NCI-H460 (cell line): Measurements from ENCODE around the gene C6orf58. TPM values are rescaled to one million over a fixed set of nuclear protein-coding genes. Genes with fewer than 3 reads are reported as not detected.

Experiments
- DNase-seq: peaks from one replicate; pipeline ENCODE4 v3.0.0-alpha.2; 2016; ENCODE audit warnings: low read depth; ENCODE audit errors: extremely low read depth
- polyA plus RNA-seq: library from polyadenylated mRNA; depleted of rRNA; stranded (reverse); fragments of >200 nt; gene quantifications from 2 replicates; pipeline ENCODE4 v1.2.3, GENCODE V29; 2014; cell fraction: nucleus; rRNA removed
- total RNA-seq: library from RNA; depleted of rRNA; stranded (reverse); fragments of >200 nt; shearing (Covaris generic); gene quantifications from 2 replicates; pipeline ENCODE4 v1.2.3, GENCODE V29; 2014; rRNA removed

Gene C6orf58
- total RNA-seq: not detected in 2 replicates
- not detected in 2 replicates for polyA plus RNA-seq

DNA sequence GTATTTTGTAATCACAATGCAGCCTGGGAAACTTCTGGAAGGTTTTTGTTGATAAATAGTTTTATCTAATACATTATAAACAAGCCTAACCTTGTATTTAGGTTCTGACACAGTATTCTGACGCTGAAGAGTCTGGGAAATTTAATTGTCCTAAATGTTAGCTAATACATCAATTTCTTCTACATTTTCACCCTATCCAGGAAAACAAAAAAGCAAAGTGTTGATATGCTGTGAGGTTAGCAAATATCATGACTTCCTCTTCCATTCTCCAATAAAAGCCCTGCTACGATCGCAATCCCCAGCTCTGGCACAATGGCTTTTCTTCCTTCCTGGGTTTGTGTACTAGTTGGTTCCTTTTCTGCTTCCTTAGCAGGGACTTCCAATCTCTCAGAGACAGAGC lies at the start of gene C6orf58:
Gene C6orf58, plus strand, starts transcription at position 301 of the 400 bp plus-strand sequence. Its CDS starts 12 bp downstream, at position 313.
- no peak for DNase-seq

DNA sequence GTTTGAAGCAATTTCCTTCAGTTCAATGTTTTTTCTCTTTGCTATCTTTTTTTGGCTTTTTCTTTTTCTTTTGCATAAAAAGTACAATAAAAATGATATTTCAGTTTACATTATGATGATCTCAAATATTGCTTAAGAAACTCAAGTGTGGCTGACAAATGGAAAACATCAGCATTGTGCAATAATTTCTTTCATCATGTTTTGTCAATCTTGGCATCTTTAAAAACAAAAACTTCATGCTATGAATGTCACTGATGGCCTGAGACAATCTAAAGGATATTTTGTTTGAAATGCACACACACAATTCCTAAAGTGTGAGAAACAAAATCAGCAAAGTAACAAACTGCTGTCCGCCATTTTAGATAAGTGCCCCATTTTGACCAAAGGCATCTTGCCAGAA lies 44.0 kb upstream of the C6orf58 start:
- no peak for DNase-seq

DNA sequence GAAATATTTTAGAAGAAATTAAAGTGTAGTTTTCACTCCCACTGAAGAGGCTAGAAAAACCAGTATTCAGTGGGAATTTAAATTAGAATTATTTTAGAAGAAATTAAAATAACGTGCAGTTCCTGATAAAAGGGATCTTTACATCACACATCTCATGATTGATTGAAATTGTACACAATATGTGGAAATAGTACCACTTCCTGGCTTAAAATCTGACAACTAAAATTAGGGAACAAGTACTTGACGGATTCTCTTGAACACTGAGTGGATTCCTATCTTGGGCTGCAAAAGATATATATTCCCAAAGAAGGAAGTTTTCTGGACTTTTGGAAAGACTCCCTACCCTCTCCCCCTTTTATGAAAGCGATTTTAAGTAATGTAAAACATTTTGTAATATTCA lies 43.2 kb upstream of the C6orf58 start:
- no peak for DNase-seq

DNA sequence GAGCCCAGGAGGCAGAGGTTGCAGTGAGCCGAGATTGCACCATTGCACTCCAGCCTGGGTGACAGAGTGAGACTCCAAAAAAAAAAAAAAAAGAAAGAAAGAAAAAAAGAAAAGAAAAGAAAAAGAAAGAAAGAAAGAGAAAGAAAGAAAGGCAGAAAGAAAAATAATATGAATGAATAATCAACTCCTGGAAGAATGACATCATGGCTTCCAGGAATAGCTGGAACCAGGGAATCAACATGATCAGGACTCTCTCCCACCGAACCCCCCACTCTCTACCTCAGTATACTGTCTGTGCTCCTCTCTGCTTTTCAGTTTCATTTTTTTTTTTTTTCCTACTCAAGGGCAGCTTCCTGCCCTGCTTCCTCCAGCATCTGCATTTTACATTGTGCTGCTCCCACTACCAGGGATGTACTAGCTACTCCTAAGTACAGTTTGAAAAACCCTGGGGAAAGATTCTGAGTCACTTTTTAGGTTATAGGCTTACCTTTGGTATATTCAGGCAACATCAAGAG lies 38.2 kb upstream of the C6orf58 start:
- DNase-seq: no peak

DNA sequence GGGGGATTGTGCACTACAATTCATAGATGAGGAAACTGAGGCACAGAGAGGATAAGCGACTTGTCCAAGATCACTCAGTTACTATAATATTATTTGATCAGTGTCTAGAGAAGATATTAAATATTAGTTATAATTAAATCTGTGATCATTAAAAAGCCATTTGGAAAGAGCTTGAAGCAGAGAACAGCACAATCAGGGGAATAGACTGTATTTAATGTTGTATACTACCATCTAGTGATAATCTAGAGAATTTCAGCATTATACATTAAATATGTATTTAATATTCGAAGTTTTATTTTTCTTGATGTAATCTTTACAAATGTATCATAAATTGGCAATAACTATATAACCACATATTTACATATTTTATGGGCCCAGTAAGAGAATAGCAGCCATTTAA lies 37.7 kb upstream of the C6orf58 start:
- peak; percentile 14 for DNase-seq

DNA sequence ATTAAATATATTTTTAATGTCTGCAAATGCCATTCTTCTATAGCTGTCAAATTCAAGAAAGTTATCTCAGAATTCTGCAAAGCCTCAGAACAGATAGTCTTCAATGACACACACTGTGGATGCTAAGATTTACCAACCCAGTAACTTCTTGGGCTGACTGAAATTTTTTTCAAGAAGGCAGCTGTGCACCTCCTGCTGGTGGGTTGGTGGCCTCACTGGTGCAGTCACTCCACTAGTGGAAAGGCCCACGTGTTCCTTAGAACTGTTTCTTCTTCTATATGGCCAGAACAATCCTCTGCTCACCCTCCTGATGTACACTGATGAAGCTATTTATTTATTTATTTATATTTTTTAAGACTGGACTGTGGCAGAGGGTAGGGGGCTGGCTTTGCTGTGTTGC lies 29.8 kb upstream of the C6orf58 start:
- no peak for DNase-seq

DNA sequence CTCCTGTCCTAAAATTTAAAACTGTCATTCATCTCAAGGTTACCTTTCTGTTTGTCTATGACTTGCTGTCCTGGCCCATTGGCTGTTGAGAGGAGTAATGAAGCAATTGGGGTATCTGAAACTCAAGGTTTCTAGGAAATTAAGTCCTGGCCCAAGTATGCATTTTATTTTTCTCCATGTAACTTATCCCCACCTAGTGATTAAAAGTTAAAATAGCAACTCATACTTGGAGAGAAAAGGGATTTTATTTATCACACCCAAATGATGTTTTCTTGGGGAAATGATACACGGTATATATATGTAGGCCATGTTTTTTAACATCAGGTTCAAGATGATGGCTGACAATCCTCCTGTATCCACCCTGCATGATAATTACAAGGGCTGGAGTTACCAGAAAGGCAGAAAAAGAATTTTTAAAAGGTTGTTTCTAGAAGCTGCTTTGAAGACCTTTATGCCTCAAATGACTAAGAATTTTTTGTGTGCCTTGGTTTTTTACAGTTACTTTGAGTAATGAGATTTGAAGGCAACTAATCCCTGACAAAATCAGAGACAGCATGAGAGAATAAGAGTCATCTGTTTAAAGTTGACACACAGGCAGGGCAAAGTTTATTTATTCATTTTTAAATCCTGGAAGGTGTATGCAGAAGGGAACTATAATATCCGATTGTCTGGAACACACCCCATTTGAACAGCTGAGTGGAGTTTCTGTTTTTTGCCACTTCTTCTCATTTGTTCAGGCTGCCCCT lies 28.9 kb upstream of the C6orf58 start:
- DNase-seq: no peak

DNA sequence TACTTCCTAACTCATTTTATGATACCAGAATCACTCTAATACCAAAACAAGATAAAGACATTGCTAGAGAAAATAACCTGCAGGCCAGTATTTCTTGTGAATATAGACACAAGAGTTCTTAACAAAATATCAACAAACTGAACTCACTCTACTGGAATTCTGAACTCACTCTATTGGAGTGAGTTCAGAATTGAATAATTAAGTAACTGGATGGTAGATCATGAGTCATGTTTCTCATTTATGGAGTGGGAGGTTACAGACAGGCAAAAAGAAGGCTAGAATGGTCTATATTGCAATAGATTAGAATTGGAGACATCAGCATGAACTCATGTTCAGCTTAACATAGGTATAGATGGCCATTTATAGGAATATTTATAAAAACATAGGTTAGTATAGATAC lies 26.6 kb upstream of the C6orf58 start:
- no peak for DNase-seq

DNA sequence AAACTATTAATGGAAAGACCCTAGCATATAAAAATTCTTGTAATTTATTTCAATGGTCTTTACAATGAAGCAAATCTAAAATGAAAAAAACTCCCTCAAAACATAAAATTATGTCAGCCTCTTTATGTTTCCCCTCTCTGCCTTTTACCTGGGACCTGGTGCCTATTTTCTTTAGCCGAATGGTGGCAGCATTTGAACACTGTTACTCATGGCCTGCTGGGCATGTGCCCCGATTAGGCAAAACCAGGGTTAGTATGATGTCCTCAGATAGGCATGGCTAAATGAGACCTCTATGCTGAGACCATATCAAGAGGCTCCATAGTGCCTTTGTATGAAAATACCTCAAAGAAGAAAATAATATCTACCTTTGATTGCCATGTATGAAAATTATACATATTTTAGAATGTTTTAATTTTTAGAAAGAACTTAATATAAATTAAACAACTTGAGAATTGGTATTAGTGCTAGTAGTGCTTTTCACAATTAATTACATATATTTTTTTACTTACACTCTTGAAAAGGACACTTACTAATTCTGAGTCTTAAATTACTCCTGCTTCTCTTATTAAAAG lies 22.5 kb upstream of the C6orf58 start:
- peak; percentile 39 for DNase-seq

DNA sequence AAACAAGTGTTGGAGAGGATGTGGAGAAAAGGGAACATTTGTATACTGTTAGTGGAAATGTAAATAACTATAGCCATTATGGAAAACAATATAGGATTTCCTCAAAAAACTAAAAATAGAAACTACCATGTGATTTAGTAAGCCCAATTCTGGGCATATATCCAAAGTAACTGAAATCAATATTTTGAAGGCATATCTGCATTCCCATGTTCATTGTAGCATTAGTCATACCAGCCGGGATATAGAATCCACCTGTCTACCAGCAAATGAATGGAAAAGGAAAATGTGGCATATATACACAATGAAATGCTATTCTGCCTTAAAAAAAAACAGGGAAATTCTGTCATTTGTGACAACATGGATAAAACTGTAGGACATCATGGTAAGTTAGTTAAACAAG lies 15.3 kb upstream of the C6orf58 start:
- DNase-seq: no peak

DNA sequence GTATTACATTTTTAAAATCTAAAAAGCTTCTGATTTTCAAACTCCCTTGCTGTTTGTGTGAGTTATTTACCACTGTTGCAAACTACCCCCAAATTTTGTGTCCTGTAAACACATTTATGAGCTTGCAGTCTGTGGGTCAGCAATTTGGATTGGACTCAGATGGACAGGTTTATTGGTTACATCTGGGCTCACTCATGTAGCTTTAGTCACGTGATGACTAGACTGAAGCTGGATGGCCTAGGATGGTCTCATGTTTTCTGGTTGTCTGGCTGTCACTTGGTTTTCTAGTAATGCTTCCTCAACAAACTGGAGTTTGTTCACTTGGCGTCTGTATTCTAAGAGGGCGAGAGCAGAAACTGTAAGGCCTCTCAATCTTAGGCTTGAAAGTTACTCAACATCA lies 12.2 kb upstream of the C6orf58 start:
- DNase-seq: no peak

DNA sequence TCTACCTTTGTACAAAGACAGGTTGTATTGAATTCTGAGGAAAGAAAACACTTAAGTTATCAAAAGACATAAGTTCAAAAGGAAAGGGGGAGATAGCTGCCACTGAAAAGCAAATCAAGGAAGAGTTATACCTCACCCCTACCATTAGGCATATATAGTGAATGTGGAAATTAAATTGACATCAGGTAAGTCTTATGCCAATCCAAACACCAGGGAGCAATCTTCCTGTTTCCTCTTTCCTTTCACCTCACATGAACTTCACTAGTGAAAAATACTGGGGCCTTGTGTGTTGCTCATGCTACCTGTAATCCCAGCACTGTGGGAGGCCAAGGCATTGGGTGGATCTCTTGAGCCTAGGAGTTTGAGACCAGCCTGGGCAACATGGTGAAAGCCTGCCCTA lies 10.9 kb upstream of the C6orf58 start:
- no peak for DNase-seq

DNA sequence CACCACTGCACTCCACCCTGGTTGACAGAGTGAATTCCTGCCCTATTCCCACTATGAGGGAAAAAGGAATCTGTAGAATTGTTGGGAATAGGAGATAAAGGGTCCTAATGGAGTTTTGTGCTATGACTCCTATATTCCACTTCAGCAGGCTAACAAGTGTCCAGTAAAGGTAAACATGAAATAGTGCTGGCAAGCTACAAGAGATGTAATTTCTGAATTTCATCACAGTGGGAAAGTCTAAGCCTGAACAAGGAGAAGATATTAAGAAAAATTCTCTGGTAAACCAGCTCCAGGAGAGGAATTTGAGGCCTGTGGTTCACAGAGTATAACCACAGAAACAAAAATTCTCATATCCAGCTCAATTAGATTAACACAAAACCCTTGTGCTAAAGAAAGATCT lies 10.3 kb upstream of the C6orf58 start:
- DNase-seq: no peak

DNA sequence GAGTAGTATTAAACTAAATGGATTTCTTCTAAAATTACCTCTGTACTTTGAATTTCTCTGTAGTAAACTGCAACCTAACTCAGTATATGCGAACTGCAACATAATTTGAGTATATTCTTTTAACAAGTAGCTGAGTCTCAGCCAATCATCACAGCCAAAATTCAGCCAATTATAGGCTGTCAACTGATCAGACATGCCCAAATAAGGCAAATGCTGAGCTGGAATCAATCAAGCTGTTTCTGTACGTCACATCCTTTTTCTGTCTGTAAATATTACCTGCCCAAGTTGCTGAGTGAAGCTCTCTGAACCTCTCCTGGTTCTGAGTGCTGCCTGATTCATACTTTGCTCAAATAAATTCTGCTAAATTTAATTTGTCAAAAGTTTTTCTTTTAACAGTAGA lies 9.5 kb upstream of the C6orf58 start:
- DNase-seq: no peak

DNA sequence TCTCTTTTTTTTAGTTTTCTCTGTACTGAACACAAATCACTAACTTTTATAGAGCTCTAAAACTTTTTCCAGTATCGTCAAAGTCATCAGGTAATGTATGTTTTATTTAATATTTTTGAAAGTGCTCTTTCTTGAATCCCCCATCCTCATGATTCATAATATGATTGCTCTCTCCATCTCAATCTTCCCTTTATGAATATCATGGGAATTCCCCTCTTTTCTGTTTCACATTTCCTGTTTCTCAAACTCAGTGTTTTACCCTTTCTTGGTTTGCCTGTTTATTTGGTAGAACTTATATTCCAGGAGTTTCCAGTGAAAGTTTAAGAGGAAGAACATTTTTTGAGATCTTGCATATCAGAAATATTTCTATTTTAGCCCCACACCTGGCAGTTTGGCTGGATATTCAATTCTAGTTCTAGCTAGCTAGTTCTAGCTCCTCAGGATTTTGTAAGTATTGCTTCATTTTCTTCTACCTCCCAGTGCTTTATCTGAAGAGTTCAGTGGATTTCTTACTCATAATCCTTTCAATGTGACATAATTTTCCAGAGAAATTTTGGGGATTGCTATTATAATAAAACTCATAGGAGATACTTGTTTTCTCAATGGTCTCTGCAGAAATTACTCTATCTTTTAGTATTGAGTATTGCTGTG lies 6.1 kb upstream of the C6orf58 start:
- no peak for DNase-seq

DNA sequence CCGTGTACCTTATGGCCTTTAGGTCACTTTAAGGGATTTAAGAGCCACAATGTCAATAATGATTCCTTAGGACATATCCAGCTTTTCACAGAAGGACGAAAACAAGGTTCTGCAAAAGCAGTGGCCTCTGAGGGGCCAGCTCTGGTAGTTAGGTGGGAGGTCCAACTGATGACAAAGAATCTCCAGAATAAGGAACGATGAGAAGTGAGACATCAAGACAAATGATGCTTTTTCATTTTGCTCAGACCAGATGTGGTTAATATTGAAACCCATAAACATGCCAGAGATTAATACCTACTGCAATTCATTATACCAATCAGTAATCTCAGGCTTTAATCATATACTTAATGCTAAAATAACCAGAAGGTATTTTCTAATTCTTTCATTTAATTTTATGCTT lies 1.9 kb downstream of the C6orf58 start:
- DNase-seq: no peak

DNA sequence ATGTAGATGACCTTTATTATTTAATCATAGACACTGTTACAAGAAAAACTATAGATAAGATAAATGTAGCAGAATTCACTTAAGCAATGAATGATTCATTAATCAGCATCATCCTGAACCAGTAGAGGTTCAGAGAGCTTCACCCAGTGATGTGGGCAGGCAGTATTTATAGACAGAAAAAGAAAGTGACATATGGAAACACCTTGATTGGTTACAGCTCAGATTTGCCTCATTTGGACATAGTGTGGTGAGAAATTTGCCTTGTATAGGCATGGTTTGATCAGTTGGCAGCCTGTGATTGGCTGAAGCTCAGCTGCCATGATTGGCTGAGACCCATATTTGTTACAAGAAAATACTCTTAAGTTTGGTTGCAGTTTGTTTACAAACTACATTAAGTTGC lies 4.6 kb downstream of the C6orf58 start:
- DNase-seq: no peak

DNA sequence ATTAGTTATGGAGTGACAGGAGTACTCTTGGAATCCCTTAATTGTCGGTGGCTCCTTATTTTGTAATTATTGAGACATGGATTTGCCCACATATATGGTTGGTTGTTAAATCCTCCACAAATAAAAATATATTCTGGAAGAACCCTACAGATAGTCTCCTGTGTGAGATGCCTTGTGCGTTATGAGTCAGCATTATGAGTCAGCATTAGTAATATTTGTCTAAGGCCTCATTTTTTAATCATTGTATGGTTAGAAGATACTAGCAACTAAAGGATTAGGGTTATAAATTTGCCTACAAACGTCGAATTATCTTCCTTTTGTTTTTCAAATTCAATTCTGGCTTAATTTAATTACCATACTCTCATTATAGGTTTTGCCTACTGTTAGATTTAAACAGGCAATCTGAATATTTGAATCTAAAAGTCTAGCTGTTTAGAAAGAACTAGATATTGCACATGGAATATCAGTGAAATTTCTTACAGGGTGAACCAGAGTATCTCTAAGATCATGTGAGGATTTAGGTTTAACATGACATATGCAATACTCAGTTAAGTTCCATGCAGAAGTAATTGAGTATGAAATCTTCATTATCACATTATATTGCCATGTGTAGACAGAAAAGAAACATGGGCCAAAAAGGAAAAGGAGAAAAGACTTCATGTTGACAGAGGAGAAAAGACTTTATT lies 5.9 kb downstream of the C6orf58 start:
- peak; percentile 47 for DNase-seq

DNA sequence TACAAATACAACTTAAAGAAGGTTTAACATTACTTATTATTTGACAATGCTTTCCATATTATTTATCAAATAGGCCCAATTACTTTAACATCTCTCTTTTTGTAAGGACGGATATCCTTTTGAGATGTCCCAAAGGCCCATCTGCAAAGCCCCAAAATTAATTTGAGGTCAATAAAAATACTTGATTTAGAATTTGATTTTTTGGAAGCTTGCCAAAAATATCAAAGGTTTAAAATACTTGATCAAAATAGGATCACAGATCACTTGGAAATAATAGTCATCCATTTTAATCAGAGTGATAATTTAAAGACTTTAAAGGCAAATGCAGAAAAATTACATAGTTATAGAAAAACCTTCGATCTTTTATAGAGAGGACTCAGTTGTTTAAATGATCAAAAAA lies 8.1 kb downstream of the C6orf58 start:
- no peak for DNase-seq

DNA sequence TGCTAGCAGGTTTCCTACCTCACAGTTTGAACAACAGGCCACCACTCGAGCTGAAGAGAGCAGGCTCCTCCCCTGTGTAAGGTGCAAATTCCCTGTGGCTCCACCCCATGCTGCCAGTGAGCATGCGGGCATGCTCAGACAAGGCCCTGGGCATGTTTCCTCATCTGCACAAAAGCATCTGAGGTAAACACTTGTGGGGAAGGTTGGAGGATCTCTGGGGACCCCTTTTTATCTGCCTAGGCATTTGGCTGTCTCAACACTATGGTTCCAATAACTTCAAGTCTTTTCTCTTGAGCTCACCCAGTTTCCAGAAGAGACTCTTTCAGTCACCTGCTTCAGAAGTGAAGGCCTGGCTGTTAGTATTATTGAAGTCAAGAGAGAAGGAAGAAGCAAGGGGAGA lies 9.4 kb downstream of the C6orf58 start:
- DNase-seq: no peak

DNA sequence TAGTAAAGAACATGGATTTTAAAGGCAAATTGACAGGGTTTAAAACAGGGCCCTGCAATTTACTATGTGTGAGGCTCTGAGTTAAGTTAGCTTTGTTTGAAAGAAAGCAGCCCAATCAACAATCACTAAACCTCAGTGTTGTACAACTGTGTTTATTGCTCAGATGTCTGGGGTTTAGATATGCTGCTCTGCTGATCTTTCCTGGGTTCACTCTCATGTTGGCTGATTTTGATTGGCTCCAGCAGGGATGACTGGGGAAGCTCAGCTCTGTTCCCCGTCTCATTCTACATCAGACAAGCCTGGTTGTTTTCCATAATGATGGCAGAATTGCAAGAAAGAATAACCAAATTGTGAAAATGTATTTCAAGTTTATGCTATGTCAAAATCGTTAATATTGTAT lies 10.9 kb downstream of the C6orf58 start:
- no peak for DNase-seq
